H9 (cell line): Measurements from ENCODE around the gene PEX5L. TPM values are rescaled to one million over a fixed set of nuclear protein-coding genes. Genes with fewer than 3 reads are reported as not detected.

Experiments
- DNase-seq: peaks from one replicate; pipeline ENCODE4 v3.0.0-alpha.2; 2017
- H2AFZ ChIP-seq: one replicate; pipeline ENCODE4 v1.6.1; 2013; ENCODE audit warnings: mild to moderate bottlenecking, low read length, control low read depth, moderate library complexity
- H2AK5ac ChIP-seq: 2 replicates; pipeline ENCODE4 v1.6.1; 2013; ENCODE audit warnings: low read length, control low read depth, mixed read lengths; ENCODE audit not compliant: insufficient read length
- H2BK120ac ChIP-seq: one replicate; pipeline ENCODE4 v1.6.1; 2013; ENCODE audit warnings: low read depth, mild to moderate bottlenecking, low read length, control low read depth, inconsistent platforms; ENCODE audit not compliant: poor library complexity, severe bottlenecking
- H2BK12ac ChIP-seq: 2 replicates; pipeline ENCODE4 v1.6.1; 2013; ENCODE audit warnings: low read length, control low read depth, mixed read lengths, low read depth; ENCODE audit not compliant: insufficient read length
- H2BK15ac ChIP-seq: 2 replicates; pipeline ENCODE4 v1.6.1; 2013; ENCODE audit warnings: low read depth, low read length, control low read depth
- H2BK20ac ChIP-seq: one replicate; pipeline ENCODE4 v1.6.1; 2013; ENCODE audit warnings: low read depth, mild to moderate bottlenecking, low read length, control low read depth, inconsistent platforms; ENCODE audit not compliant: poor library complexity, severe bottlenecking
- H2BK5ac ChIP-seq: 2 replicates; pipeline ENCODE4 v1.6.1; 2013; ENCODE audit warnings: low read length, control low read depth, mixed read lengths; ENCODE audit not compliant: insufficient read length
- H3K14ac ChIP-seq: 2 replicates; pipeline ENCODE4 v1.6.1; 2013; ENCODE audit warnings: low read length, control low read depth; ENCODE audit not compliant: insufficient read depth
- H3K18ac ChIP-seq: 2 replicates; pipeline ENCODE4 v1.6.1; 2013; ENCODE audit warnings: low read depth, mild to moderate bottlenecking, mixed read lengths, low read length, control low read depth; ENCODE audit not compliant: insufficient read length
- H3K23ac ChIP-seq: 2 replicates; pipeline ENCODE4 v1.6.1; 2013; ENCODE audit warnings: low read length, control low read depth, mixed read lengths, low read depth; ENCODE audit not compliant: insufficient read length
- H3K23me2 ChIP-seq: 2 replicates; pipeline ENCODE4 v1.6.1; 2013; ENCODE audit warnings: low read depth, mild to moderate bottlenecking, mixed read lengths, low read length, control low read depth; ENCODE audit not compliant: insufficient read length, poor library complexity, severe bottlenecking
- H3K27ac ChIP-seq: 2 replicates; pipeline ENCODE4 v1.5.1; 2013; ENCODE audit warnings: low read length, control low read depth, mixed read lengths, low read depth; ENCODE audit not compliant: insufficient read length
- H3K27me3 ChIP-seq: 2 replicates; pipeline ENCODE4 v1.6.1; 2013; ENCODE audit warnings: low read length, control low read depth, inconsistent platforms; ENCODE audit not compliant: insufficient read depth
- H3K4ac ChIP-seq: 2 replicates; pipeline ENCODE4 v1.6.1; 2013; ENCODE audit warnings: low read depth, mild to moderate bottlenecking, control low read depth, inconsistent platforms, low read length, moderate library complexity
- H3K4me1 ChIP-seq: 2 replicates; pipeline ENCODE4 v1.6.1; 2013; ENCODE audit warnings: low read length, control low read depth, inconsistent platforms; ENCODE audit not compliant: insufficient read depth
- H3K4me2 ChIP-seq: 2 replicates; pipeline ENCODE4 v1.6.1; 2013; ENCODE audit warnings: low read length, control low read depth, mixed read lengths; ENCODE audit not compliant: insufficient read length, insufficient read depth
- H3K56ac ChIP-seq: 2 replicates; pipeline ENCODE4 v1.6.1; 2013; ENCODE audit warnings: low read depth, mild to moderate bottlenecking, mixed read lengths, low read length, control low read depth; ENCODE audit not compliant: insufficient read length
- H3K79me1 ChIP-seq: 2 replicates; pipeline ENCODE4 v1.6.1; 2013; ENCODE audit warnings: low read depth, mild to moderate bottlenecking, moderate library complexity, low read length, control low read depth, inconsistent platforms; ENCODE audit not compliant: insufficient read depth, poor library complexity, severe bottlenecking
- H3K79me2 ChIP-seq: 2 replicates; pipeline ENCODE4 v1.6.1; 2013; ENCODE audit warnings: low read length, control low read depth, inconsistent platforms; ENCODE audit not compliant: insufficient read depth
- H3K9ac ChIP-seq: 2 replicates; pipeline ENCODE4 v1.6.1; 2013; ENCODE audit warnings: low read length, control low read depth, mixed read lengths; ENCODE audit not compliant: insufficient read length; ENCODE audit errors: extremely low read depth
- H3K9me3 ChIP-seq: one replicate; pipeline ENCODE4 v1.6.1; 2013; ENCODE audit warnings: low read depth, low read length, inconsistent platforms; ENCODE audit not compliant: control insufficient read depth
- H3T11ph ChIP-seq: one replicate; pipeline ENCODE4 v1.6.1; 2013; ENCODE audit warnings: mild to moderate bottlenecking, low read length, control low read depth, inconsistent platforms
- H4K20me1 ChIP-seq: one replicate; pipeline ENCODE4 v1.6.1; 2013; ENCODE audit not compliant: control insufficient read depth, insufficient read length, insufficient read depth
- H4K5ac ChIP-seq: 2 replicates; pipeline ENCODE4 v1.6.1; 2013; ENCODE audit warnings: low read depth, mild to moderate bottlenecking, mixed read lengths, low read length, control low read depth; ENCODE audit not compliant: insufficient read length
- H4K8ac ChIP-seq: replicated peaks from 2 replicates; pipeline ENCODE4 v1.6.1; 2013; ENCODE audit warnings: low read length, control low read depth, mixed read lengths, low read depth; ENCODE audit not compliant: insufficient read length
- H4K91ac ChIP-seq: 2 replicates; pipeline ENCODE4 v1.6.1; 2013; ENCODE audit warnings: low read depth, mild to moderate bottlenecking, moderate library complexity, mixed read lengths, low read length, control low read depth; ENCODE audit not compliant: insufficient read length
- H3K27ac Mint-ChIP-seq, 3 experiments: 2 replicates in 2 of 3; 3 replicates in 1 of 3; pipeline ENCODE4 v1.8.0; 2020 to 2021; ENCODE audit warnings: mixed read lengths in 3 of 3, mild to moderate bottlenecking in 1 of 3, moderate library complexity in 1 of 3
- H3K27me3 Mint-ChIP-seq: 2 replicates; pipeline ENCODE4 v1.8.0; 2021; ENCODE audit warnings: low read depth, mild to moderate bottlenecking, moderate library complexity, mixed read lengths
- H3K36me3 Mint-ChIP-seq, 3 experiments: 2 replicates in 2 of 3; 3 replicates in 1 of 3; pipeline ENCODE4 v1.8.0; 2020 to 2021; ENCODE audit warnings: low read depth in 3 of 3, mixed read lengths in 3 of 3; ENCODE audit not compliant: insufficient read depth in 1 of 3
- H3K4me1 Mint-ChIP-seq, 2 experiments: 2 replicates each; pipeline ENCODE4 v1.8.0; 2020; ENCODE audit warnings: mixed read lengths in 2 of 2
- H3K4me3 Mint-ChIP-seq, 2 experiments: 2 replicates in 1 of 2; 3 replicates in 1 of 2; pipeline ENCODE4 v1.8.0; 2020 to 2021; ENCODE audit warnings: mild to moderate bottlenecking in 2 of 2, mixed read lengths in 2 of 2, moderate library complexity in 1 of 2
- H3K9me3 Mint-ChIP-seq, 2 experiments: 2 replicates in 1 of 2; 3 replicates in 1 of 2; pipeline ENCODE4 v1.8.0; 2020; ENCODE audit warnings: mild to moderate bottlenecking in 2 of 2, mixed read lengths in 2 of 2, moderate library complexity in 1 of 2
- WGBS: extraction: QIAGEN DNeasy Blood & Tissue Kit; methylation state at CpG from one replicate; pipeline ENCODE4 v1.1.7; 2013; ENCODE audit warnings: missing lambda C conversion rate, low lambda C conversion rate, mixed read lengths; ENCODE audit not compliant: insufficient read length; ENCODE audit errors: extremely low coverage; 5-methylcytosine and 5-hydroxymethylcytosine counted together
- total RNA-seq: library from RNA; stranded (reverse); gene quantifications from 2 replicates; pipeline ENCODE4 v1.2.1, GENCODE V29; 2021
- TF ChIP-seq, protein P1 (sequence below): fragments of 200-600 bp; sonication (generic); conservative IDR thresholded peaks from 3 replicates; pipeline ENCODE4 v1.8.0; 2021; ENCODE audit warnings: antibody characterized with exemption, mild to moderate bottlenecking

Gene PEX5L
- total RNA-seq, 1 experiment from 2014 or later: 0.85 TPM

DNA sequence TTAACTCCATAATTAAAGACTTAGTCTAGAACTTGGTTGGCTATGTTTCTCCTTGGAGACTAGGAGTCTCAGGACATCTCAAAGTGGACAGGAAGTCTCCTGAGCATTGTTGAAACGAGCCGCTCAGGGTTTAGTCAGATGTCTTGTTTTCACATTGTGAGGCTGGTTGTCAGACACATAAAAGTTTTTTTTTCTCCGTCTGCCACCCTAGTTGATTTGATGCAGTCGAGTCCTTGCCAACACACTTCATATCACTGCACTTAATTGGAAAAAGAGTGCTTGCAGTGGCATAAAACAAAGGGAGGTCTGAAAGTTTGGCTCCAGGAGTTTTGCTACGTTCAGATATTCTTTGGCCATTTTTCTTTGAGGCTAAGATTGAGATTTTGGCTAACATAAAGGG lies 291.0 kb downstream of the PEX5L start:
- no CpG with 5 or more reads among the region's 5 CpGs for WGBS

More for the DNA sequence above, 291.0 kb downstream of the PEX5L start:
- no peaks in the 10 kb centered on the region for H3K27me3 ChIP-seq
- no peaks in the 10 kb centered on the region for H3K79me1 ChIP-seq
- H3K23me2 ChIP-seq: no peaks in the 10 kb centered on the region
- no peak overlapping the region for H4K91ac ChIP-seq
- no peak overlapping the region for H3K4ac ChIP-seq
- H4K20me1 ChIP-seq: no peaks in the 10 kb centered on the region
- no peak overlapping the region for H3K27ac ChIP-seq
- no peak overlapping the region for H2BK15ac ChIP-seq
- H4K8ac ChIP-seq: no peak overlapping the region
- no peak overlapping the region for H4K5ac ChIP-seq
- no peak overlapping the region for H3K56ac ChIP-seq
- H3K27me3 Mint-ChIP-seq: no peaks in the 10 kb centered on the region
- H3K9ac ChIP-seq: no peak overlapping the region
- no peak overlapping the region for H3K4me2 ChIP-seq
- H2BK5ac ChIP-seq: no peak overlapping the region
- H2AFZ ChIP-seq: no peak overlapping the region
- TF ChIP-seq, protein P1, sequence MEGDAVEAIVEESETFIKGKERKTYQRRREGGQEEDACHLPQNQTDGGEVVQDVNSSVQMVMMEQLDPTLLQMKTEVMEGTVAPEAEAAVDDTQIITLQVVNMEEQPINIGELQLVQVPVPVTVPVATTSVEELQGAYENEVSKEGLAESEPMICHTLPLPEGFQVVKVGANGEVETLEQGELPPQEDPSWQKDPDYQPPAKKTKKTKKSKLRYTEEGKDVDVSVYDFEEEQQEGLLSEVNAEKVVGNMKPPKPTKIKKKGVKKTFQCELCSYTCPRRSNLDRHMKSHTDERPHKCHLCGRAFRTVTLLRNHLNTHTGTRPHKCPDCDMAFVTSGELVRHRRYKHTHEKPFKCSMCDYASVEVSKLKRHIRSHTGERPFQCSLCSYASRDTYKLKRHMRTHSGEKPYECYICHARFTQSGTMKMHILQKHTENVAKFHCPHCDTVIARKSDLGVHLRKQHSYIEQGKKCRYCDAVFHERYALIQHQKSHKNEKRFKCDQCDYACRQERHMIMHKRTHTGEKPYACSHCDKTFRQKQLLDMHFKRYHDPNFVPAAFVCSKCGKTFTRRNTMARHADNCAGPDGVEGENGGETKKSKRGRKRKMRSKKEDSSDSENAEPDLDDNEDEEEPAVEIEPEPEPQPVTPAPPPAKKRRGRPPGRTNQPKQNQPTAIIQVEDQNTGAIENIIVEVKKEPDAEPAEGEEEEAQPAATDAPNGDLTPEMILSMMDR: no peak
- H3K4me1 ChIP-seq: no peaks in the 10 kb centered on the region; the same call in 1 of the 2 replicates
- no peak overlapping the region for H2BK120ac ChIP-seq
- H3K4me3 Mint-ChIP-seq: no peak overlapping the region
- H3K27ac Mint-ChIP-seq: 0 out of 7 replicates have a peak overlapping the region, but pooled peaks of 1 of the 3 experiments have one; percentile 42
- no peak overlapping the region for H2BK20ac ChIP-seq
- H3K9me3 Mint-ChIP-seq: no peaks in the 10 kb centered on the region
- H3K9me3 ChIP-seq: no peaks in the 10 kb centered on the region
- no peak overlapping the region for H2BK12ac ChIP-seq
- no peak overlapping the region for H3K23ac ChIP-seq
- DNase-seq: no peak
- no peak overlapping the region for H3K14ac ChIP-seq
- no peak overlapping the region for H3T11ph ChIP-seq
- no peaks in the 10 kb centered on the region for H3K79me2 ChIP-seq
- peaks cover 17 to 30% (median 22%) of the 10 kb centered on the region in 3 experiments for H3K36me3 Mint-ChIP-seq
- H3K4me1 Mint-ChIP-seq: peaks cover 13 to 14% of the 10 kb centered on the region in 2 experiments
- no peak overlapping the region for H3K18ac ChIP-seq
- no peak overlapping the region for H2AK5ac ChIP-seq
